ENCODE results near the gene MTCL1. TPM values are rescaled to one million over a fixed set of nuclear protein-coding genes. Genes with fewer than 3 reads are reported as not detected.

Gene MTCL1
- total RNA-seq, 1 donor from 2014 or later, result 50.5 TPM

GRCh38 chr18:8767340-8767739 is 62.0 kb downstream of the MTCL1 start:
- H3K36me3 ChIP-seq (ENCODE audit: control insufficient read depth, insufficient read depth, low read length), result peaks cover 4% of the 10 kb centered on the region
- H3K27me3 ChIP-seq (ENCODE audit: control insufficient read depth, insufficient read depth, low read length), result no peaks in the 10 kb centered on the region
- no peak for TF ChIP-seq CTCF (IDR thresholded peaks at IDR 0.05; ENCODE audit: insufficient read depth, low read length, poor library complexity, severe bottlenecking)
- H3K4me3 ChIP-seq (ENCODE audit: low read depth, low read length), result no peak overlapping the region
- no peak for DNase-seq (ENCODE audit: low read depth)

- Histone ChIP-seq H3K4me3 (ENCODE audit: low read depth, low read length) (no peak overlapping the region), H3K36me3 (ENCODE audit: control insufficient read depth, insufficient read depth, low read length) (peaks cover 1% of the 10 kb centered on the region), H3K27me3 (ENCODE audit: control insufficient read depth, insufficient read depth, low read length) (no peaks in the 10 kb centered on the region)
- no peak for TF ChIP-seq CTCF (IDR thresholded peaks at IDR 0.05; ENCODE audit: insufficient read depth, low read length, poor library complexity, severe bottlenecking)
- DNase-seq (ENCODE audit: low read depth), result no peak
Observed at GRCh38 chr18:8769509-8770095, 64.2 kb downstream of the MTCL1 start.

DNA sequence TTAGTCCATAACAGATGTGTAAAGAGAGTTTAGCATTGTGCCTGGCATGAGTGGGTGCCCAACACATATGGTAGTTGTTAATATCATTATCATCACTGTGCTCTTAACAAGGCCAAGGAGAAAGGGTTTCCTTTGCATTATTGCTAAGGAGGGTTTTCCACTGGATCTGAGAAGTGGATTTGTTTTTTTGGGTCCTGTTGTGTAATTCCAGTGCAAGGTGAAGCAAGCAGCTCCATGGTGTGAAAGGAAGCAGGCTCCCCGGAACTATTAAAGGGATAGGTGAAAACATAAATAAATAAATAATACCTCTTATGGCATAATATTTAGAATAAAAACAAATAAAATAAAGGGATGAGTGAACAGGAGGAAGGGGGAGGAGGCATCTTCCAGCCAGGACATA is 65.3 kb downstream of the MTCL1 start:
- DNase-seq (ENCODE audit: low read depth), result no peak
- Histone ChIP-seq H3K27me3 (ENCODE audit: control insufficient read depth, insufficient read depth, low read length) (no peaks in the 10 kb centered on the region), H3K4me3 (ENCODE audit: low read depth, low read length) (no peak overlapping the region), H3K36me3 (ENCODE audit: control insufficient read depth, insufficient read depth, low read length) (peaks cover 1% of the 10 kb centered on the region)
- no peak for TF ChIP-seq CTCF (IDR thresholded peaks at IDR 0.05; ENCODE audit: insufficient read depth, low read length, poor library complexity, severe bottlenecking)

DNA sequence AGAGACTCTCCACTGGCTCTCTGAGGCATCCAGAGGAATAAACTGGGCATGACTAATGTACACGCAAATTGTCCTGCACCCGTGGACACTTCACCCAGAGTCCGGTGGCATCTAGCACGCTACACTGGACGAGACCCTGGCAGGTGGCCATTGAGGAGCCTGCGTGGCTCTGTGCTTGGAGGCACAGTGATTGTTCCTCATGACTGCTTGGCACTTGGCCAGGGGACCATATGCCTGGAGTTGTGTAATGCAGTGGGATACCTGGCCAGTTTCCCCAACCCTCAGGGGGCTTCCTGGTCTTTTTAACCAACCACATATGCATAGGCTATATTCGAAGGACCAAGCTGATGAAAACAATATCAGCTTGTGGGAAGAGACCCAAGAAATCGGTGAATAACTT is 66.6 kb downstream of the MTCL1 start:
- TF ChIP-seq CTCF (IDR thresholded peaks at IDR 0.05; ENCODE audit: insufficient read depth, low read length, poor library complexity, severe bottlenecking), result no peak
- no peaks in the 10 kb centered on the region for H3K36me3 ChIP-seq (ENCODE audit: control insufficient read depth, insufficient read depth, low read length)
- DNase-seq (ENCODE audit: low read depth), result no peak

DNA sequence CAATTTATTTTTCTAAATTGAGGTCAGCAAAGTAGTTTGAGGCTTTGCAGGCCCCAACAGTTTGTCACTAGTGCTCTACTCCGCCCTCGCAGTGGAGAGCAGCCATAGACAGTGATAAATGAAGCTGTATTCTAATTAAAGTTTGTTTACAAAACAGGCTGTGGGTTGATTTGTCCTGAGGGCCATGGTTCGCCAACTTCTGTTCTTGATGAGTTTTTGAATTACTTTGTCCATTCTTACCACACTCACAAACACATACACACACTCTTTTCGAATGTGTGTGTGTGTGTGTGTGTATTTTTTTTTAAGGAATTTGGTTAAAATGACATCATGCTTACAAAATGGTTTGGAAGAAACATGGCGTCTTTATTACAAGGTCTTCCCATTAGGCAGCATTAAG is 68.6 kb downstream of the MTCL1 start:
- H3K27me3 ChIP-seq (ENCODE audit: control insufficient read depth, insufficient read depth, low read length), result no peaks in the 10 kb centered on the region
- TF ChIP-seq CTCF (IDR thresholded peaks at IDR 0.05; ENCODE audit: insufficient read depth, low read length, poor library complexity, severe bottlenecking), result no peak
- no peak for DNase-seq (ENCODE audit: low read depth)
- H3K36me3 ChIP-seq (ENCODE audit: control insufficient read depth, insufficient read depth, low read length), result no peaks in the 10 kb centered on the region
- H3K4me3 ChIP-seq (ENCODE audit: low read depth, low read length), result no peak overlapping the region

More for the DNA sequence above, 66.6 kb downstream of the MTCL1 start:
- H3K4me3 ChIP-seq (ENCODE audit: low read depth, low read length), result no peak overlapping the region
- no peaks in the 10 kb centered on the region for H3K27me3 ChIP-seq (ENCODE audit: control insufficient read depth, insufficient read depth, low read length)
